K562 (cell line): ENCODE data around the gene RGS8. TPM values are rescaled to one million over a fixed set of nuclear protein-coding genes. Genes with fewer than 3 reads are reported as not detected.

ENCODE experiments used
- CHD7 ChIP-seq: fragments of 200-600 bp; sonication (generic); IDR thresholded peaks from one replicate; pipeline ENCODE4 v1.6.1; 2012; ENCODE audit warnings: mild to moderate bottlenecking, low read depth, low read length, inconsistent platforms
- HNRNPH1 ChIP-seq: fragments of 200-400 bp; formaldehyde crosslinking; optimal IDR thresholded peaks from 2 replicates; pipeline ENCODE3; 2017; ENCODE audit warnings: low read depth, mild to moderate bottlenecking, low read length, moderate library complexity
- SMAD4 ChIP-seq: fragments of 250-450 bp; sonication (Bioruptor Pico); conservative IDR thresholded peaks from 2 replicates; pipeline ENCODE4 v1.8.0; 2021; ENCODE audit warnings: inconsistent platforms, mild to moderate bottlenecking, moderate library complexity
- SMARCC2 ChIP-seq: fragments of 450-650 bp; IDR thresholded peaks from 2 replicates; pipeline ENCODE4 v1.6.1; 2017; ENCODE audit warnings: antibody characterized with exemption, moderate library complexity, mild to moderate bottlenecking, low read depth
- U2AF2 ChIP-seq: fragments of 200-400 bp; formaldehyde crosslinking; optimal IDR thresholded peaks from 2 replicates; pipeline ENCODE3; 2017; ENCODE audit warnings: low read depth, mild to moderate bottlenecking, low read length
- ZNF165 ChIP-seq: fragments of 250-450 bp; sonication (Bioruptor Pico); IDR thresholded peaks from 2 replicates; pipeline ENCODE4 v1.4.0; 2020; ENCODE audit warnings: borderline replicate concordance
- ZNF224 ChIP-seq: sonication (generic); formaldehyde crosslinking; IDR thresholded peaks from 2 replicates; pipeline ENCODE4 v1.8.0; 2022; ENCODE audit warnings: mild to moderate bottlenecking, missing genetic modification reagents
- ZNF408 ChIP-seq: fragments of 250-450 bp; sonication (Bioruptor Pico); IDR thresholded peaks from 2 replicates; pipeline ENCODE4 v1.4.0; 2020; ENCODE audit warnings: low read depth, mild to moderate bottlenecking, moderate library complexity
- polyA plus RNA-seq, 8 experiments: library from polyadenylated mRNA; depleted of rRNA in 4 of 8; stranded (reverse) in 5 of 8; unstranded in 3 of 8; fragments of >200 nt; fragmentation: Nextera tagmentation in 2 of 8; fragmentation: Illumina TruSeq in 1 of 8; extraction: Ambion mirVana in 2 of 8; extraction: Trizol in 1 of 8; gene quantifications; 2 replicates each; pipeline versions ENCODE4 v1.2.1 to v1.2.3, GENCODE V29; 2011 to 2014; ENCODE audit warnings: inconsistent platforms in 1 of 8, missing spikeins in 1 of 8
- total RNA-seq, 7 experiments: library from RNA; depleted of rRNA in 6 of 7; stranded (reverse); fragments of >200 nt in 6 of 7; fragmentation: Illumina TruSeq in 2 of 7; extraction: Trizol in 2 of 7; gene quantifications; 2 replicates each; pipeline versions ENCODE4 v1.2.1 to v1.2.3, GENCODE V29; 2011 to 2021; ENCODE audit warnings: low replicate concordance in 1 of 7
- TF ChIP-seq, protein P1 (sequence below): fragments of 250-450 bp; sonication (Bioruptor Pico); IDR thresholded peaks from 2 replicates; pipeline ENCODE4 v1.5.0; 2020; ENCODE audit warnings: mild to moderate bottlenecking

Gene RGS8
- total and polyA plus RNA-seq, 9 of the 15 experiments (the other 6 are each of a cell fraction or from before 2014, with no cell fraction given): not detected

DNA sequence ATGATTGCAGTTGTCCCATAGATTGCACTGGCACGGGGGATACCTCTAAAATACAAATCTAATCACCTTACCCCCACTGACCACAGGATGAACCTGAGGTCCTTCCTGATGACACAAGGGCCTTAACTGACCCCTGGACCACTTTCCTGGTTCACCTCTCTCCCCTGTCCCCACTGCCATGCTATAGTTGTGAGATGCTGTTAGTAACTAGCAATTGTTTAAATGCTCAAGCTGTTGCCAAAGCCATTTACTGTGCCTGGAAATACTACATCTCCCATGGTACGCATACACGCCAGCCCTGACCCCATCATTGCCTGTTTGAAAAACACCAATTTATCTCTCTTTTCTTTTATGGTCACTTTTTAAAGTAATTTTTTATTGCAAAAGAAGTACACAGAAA lies 29.1 kb upstream of the RGS8 start (continued):
- TF ChIP-seq CHD7 (no peak), SMAD4 (CRISPR knock-in tag) (no peak), ZNF224 (CRISPR knock-in tag) (no peak), ZNF408 (no peak), ZNF165 (CRISPR knock-in tag) (no peak), SMARCC2 (no peak), HNRNPH1 (no peak), U2AF2 (no peak)
- TF ChIP-seq, protein P1, sequence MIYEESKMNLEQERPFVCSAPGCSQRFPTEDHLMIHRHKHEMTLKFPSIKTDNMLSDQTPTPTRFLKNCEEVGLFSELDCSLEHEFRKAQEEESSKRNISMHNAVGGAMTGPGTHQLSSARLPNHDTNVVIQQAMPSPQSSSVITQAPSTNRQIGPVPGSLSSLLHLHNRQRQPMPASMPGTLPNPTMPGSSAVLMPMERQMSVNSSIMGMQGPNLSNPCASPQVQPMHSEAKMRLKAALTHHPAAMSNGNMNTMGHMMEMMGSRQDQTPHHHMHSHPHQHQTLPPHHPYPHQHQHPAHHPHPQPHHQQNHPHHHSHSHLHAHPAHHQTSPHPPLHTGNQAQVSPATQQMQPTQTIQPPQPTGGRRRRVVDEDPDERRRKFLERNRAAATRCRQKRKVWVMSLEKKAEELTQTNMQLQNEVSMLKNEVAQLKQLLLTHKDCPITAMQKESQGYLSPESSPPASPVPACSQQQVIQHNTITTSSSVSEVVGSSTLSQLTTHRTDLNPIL (CRISPR knock-in tag): no peak
